Retina (tissue), 1 donor: ENCODE measurements around the gene SCAF1.

Experiments
- DNase-seq: peaks from one replicate; pipeline ENCODE4 v3.0.0-alpha.2; 2016

Gene SCAF1

GRCh38 chr19:49641688-49642491, at the start of gene SCAF1:
SCAF1 (plus strand) TSS chr19:49642209; CDS start chr19:49645027, 2,818 bp downstream.
- peak; percentile 100 for DNase-seq

GRCh38 chr19:49592486-49593232, 49.4 kb upstream of the SCAF1 start:
- DNase-seq: no peak

- peak; percentile 83 for DNase-seq
These were observed 48.5 kb upstream of the SCAF1 start for GRCh38 chr19:49593233-49594113.

GRCh38 chr19:49594157-49594992, 47.6 kb upstream of the SCAF1 start:
- no peak for DNase-seq

- no peak for DNase-seq
These were observed 46.8 kb upstream of the SCAF1 start for GRCh38 chr19:49594993-49595818.

GRCh38 chr19:49595819-49596404, 46.1 kb upstream of the SCAF1 start:
- DNase-seq: no peak

GRCh38 chr19:49596407-49596806, 45.6 kb upstream of the SCAF1 start:
- no peak for DNase-seq

GRCh38 chr19:49596954-49597702, 44.9 kb upstream of the SCAF1 start:
- DNase-seq: no peak

- no peak for DNase-seq
These were observed 44.4 kb upstream of the SCAF1 start for GRCh38 chr19:49597703-49597974.

GRCh38 chr19:49599378-49600295, 42.4 kb upstream of the SCAF1 start:
- DNase-seq: no peak

- DNase-seq: no peak
These were observed 40.4 kb upstream of the SCAF1 start for GRCh38 chr19:49601482-49602038.

- no peak for DNase-seq
These were observed 39.2 kb upstream of the SCAF1 start for GRCh38 chr19:49602806-49603205.

- no peak for DNase-seq
These were observed 36.4 kb upstream of the SCAF1 start for GRCh38 chr19:49605605-49606004.

- no peak for DNase-seq
These were observed 32.4 kb upstream of the SCAF1 start for GRCh38 chr19:49609499-49610092.

GRCh38 chr19:49613374-49613773, 28.6 kb upstream of the SCAF1 start:
- no peak for DNase-seq

- DNase-seq: no peak
These were observed 27.7 kb upstream of the SCAF1 start for GRCh38 chr19:49614096-49614833.

GRCh38 chr19:49615861-49616260, 26.1 kb upstream of the SCAF1 start:
- no peak for DNase-seq

- no peak for DNase-seq
These were observed 25.5 kb upstream of the SCAF1 start for GRCh38 chr19:49616532-49616931.
